ENCODE data around the gene PDCD4.

Gene PDCD4

DNA sequence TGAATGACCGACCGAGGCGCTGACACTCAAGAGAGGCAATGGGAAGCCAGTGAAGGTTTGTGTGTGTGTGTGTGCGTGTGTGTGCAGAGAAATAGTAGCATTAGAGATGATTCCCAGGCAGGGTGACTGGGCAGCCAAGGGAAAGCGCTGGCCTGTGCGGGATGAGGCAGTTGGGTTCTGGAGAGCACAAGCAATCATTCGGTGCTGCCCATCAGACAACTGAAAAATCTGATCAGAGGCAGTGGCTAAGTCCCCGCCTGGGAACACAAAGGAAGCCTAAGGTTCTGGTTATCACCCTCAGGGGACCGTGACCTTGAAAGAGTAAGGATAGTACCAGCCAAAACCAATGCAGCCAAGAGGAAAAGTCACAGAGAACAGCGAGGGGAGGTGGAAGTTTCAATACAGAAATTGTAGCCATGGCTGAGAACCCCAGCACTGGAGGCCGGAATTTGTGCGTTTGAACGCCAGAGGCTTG, 868 bp upstream of the PDCD4 start:
- H3K4me3 ChIP-seq (ENCODE audit: low read depth, low read length): peak overlapping the region; percentile 90

DNA sequence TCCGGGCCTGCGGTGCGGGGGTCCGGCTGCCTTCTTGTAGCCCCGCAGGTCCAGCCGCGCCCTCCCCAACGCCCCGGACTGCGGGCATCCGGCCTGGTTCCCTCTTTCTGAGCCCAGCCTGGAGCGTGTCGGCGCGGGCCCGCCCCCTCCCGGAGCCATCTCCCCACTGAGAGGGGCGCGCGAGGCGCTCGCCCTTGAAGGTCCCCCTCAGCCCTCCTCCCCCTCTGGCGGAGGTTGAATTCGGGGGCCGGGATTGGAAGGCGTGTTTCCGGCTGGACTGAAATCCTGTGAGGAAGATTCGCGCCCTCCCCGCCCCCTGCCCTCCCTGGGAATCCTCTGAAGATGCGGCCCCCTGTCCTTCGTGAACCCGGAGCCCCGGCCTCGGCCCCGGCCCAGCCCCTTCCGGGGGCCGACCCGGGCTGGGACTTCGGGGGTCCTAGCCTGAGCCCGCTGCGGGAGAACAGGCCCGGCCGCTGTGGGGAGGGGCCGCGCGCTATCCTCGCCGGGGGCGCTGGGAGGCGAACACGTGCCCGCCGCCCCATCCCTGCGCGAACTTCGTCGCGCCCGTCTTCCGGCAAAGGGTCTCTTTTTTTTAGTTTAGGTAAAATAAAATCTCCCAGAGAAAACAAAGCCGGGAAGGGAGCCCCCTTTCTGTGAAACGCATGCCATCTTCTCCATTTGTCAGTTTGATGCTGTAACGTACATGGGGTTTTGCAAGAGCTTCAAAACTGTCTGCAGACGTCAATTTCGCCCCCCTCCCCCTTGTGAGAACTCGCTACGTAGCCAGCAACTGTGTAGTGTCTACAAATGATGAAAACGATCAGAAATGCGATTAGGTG, 636 bp downstream of the PDCD4 start:
- TF ChIP-seq, protein P1, sequence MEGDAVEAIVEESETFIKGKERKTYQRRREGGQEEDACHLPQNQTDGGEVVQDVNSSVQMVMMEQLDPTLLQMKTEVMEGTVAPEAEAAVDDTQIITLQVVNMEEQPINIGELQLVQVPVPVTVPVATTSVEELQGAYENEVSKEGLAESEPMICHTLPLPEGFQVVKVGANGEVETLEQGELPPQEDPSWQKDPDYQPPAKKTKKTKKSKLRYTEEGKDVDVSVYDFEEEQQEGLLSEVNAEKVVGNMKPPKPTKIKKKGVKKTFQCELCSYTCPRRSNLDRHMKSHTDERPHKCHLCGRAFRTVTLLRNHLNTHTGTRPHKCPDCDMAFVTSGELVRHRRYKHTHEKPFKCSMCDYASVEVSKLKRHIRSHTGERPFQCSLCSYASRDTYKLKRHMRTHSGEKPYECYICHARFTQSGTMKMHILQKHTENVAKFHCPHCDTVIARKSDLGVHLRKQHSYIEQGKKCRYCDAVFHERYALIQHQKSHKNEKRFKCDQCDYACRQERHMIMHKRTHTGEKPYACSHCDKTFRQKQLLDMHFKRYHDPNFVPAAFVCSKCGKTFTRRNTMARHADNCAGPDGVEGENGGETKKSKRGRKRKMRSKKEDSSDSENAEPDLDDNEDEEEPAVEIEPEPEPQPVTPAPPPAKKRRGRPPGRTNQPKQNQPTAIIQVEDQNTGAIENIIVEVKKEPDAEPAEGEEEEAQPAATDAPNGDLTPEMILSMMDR (IDR thresholded peaks at IDR 0.05; ENCODE audit: low read depth, low read length, missing control alignments): peak; percentile 21
- H3K4me3 ChIP-seq (ENCODE audit: low read depth, low read length): peak overlapping the region; percentile 90
- no peak for DNase-seq (ENCODE audit: low read depth)

More for the DNA sequence above, 868 bp upstream of the PDCD4 start:
- TF ChIP-seq, protein P1 (IDR thresholded peaks at IDR 0.05; ENCODE audit: low read depth, low read length, missing control alignments): no peak
- no peak for DNase-seq (ENCODE audit: low read depth)

DNA sequence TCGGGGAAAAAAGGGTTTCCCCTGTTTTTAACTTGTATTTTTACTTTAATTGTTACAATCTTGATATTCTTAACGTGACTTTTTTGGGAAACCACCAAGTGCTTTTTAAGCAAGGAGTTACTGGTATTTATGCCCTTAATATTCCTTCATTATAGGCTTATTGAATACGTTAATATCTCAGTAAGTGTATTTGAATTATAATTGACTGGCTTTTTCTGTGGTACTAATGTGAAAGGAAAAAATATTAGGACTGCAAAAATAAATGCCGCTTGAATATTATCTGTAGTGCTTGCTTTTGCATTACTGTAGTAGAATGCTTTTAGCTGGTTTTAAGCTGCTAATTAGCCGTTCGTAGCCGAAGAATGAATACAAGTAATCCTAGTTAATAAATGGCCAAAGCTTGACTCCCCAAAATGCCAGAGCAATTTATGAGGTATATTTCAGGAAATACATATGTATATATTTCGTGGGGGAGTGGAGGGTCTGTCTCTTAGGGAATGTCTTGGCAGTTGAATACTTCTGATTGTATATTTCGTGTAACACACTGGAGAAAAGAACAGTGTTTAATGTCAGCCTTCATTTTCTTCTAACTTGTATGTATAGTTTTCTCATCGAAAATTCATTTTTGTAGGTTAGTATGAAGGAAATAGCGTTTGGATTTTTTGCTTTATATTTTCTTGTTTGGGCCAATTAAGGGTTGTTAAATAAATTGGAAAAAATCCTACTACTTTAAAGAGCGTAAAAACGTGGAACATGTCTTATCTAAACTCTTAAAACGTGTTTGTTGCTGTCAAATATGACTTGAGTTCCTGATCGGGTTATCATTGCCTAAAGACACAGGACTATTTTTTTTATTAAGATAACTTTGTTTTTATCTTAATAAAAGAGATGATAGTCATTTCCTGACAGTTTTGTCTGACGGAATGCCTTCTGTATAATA, 1.5 kb downstream of the PDCD4 start:
- TF ChIP-seq, protein P1 (IDR thresholded peaks at IDR 0.05; ENCODE audit: low read depth, low read length, missing control alignments): no peak
- DNase-seq (ENCODE audit: low read depth): no peak

DNA sequence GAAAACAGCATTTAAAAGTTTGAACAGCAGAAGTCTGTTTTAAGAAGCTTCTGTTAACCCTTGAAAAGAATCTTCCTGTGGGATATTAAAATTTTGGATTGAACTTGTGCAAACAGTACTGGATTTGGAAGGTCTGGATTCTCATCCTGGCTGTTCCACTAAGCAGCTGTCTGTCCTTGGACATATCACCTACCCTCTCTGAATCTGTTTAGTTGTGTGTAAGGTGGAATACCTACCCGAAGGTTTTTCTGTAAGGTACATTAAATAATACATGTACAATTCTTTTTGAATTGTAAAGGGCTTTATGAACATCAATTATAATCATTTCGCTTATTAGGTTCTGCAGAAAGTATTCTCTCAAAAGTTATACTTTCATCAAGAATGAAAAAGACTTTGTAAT, 2.2 kb downstream of the PDCD4 start:
- DNase-seq (ENCODE audit: low read depth): no peak
- H3K4me3 ChIP-seq (ENCODE audit: low read depth, low read length): peak overlapping the region; percentile 90
- TF ChIP-seq, protein P1 (IDR thresholded peaks at IDR 0.05; ENCODE audit: low read depth, low read length, missing control alignments): no peak

More for the DNA sequence above, 1.5 kb downstream of the PDCD4 start:
- peak overlapping the region; percentile 90 for H3K4me3 ChIP-seq (ENCODE audit: low read depth, low read length)

DNA sequence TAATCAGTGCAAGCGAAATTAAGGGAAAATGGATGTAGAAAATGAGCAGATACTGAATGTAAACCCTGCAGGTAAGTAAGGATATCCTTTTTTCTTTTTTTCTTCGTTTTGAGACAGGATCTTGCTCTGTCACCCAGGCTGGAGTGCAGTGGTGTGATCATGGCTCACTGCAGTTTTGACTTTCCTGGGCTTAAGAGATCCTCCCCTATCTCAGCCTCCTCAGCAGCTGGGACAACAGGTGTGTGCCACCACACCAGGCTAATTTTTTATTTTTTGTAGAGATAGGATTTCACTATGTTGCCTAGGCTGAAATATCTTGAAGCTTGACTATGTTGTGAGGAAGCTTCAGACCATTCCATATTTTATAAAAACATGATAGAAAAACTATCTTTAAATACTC, 4.3 kb downstream of the PDCD4 start:
- TF ChIP-seq, protein P1 (IDR thresholded peaks at IDR 0.05; ENCODE audit: low read depth, low read length, missing control alignments): no peak
- no peak for DNase-seq (ENCODE audit: low read depth)
- H3K4me3 ChIP-seq (ENCODE audit: low read depth, low read length): no peak overlapping the region

DNA sequence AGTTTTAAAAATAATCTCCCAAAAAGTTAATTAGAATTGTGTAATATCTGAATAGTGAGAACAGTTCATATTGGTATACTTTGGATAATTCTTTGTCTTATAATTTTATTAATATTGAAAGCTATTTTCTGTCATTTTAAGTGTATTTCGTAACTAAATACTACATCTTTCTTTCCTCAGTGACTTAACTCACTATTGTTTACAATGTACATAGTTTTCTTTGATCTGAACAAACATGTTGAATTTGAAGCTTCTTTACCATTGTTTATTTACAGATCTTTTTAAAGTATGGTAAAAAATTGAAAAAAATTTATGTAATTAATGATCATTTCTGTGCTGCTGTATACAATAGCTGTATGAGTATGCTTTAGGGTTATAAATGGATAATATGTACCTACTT, 5.1 kb downstream of the PDCD4 start:
- H3K4me3 ChIP-seq (ENCODE audit: low read depth, low read length): no peak overlapping the region
- no peak for DNase-seq (ENCODE audit: low read depth)
- TF ChIP-seq, protein P1 (IDR thresholded peaks at IDR 0.05; ENCODE audit: low read depth, low read length, missing control alignments): no peak
